ENCODE results near the gene BRSK2.

The BRSK2 gene

DNA sequence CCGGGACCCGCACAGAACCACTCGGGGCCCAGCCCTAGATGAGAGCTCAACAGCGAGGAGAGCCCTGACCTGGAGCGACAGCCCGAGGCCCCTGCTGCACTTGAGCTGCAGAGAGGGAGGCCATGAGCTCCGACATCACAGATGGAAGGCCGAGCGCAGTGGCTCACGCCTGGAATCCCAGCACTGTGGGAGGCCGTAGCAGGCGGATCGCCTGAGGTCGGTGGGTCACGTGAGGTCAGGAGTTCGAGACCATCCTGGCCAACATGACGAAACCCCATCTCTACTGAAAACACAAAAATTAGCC is 13.8 kb upstream of the BRSK2 start:
- DNase-seq (ENCODE audit: low read depth) = no peak

DNA sequence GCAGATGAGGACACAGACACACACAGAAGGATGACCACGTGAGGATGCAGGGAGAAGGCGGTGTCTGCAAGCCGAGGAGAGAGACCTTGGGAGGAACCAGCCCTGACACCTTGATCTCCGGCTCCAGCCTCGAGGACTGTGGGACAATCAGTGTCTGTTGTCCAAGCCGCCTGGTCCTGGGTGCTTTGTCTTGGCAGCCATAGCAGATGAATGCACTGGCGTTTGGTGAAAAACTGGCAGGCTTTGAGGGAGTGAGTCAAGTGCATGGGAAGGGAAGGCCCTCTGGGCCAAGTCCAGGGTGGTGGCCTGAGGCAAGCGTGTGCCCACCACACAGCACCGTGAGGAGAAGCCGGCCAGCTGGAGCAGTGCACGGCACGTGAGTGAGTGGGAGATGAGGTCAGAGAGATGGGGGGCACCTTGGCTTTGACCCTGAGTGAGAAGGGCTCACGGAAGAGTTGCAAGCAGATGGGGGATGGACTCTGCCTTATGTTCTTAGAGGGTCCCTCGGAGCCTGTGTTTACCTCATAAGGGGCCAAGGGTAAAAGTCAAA is 12.4 kb upstream of the BRSK2 start:
- DNase-seq (ENCODE audit: low read depth) = no peak

DNA sequence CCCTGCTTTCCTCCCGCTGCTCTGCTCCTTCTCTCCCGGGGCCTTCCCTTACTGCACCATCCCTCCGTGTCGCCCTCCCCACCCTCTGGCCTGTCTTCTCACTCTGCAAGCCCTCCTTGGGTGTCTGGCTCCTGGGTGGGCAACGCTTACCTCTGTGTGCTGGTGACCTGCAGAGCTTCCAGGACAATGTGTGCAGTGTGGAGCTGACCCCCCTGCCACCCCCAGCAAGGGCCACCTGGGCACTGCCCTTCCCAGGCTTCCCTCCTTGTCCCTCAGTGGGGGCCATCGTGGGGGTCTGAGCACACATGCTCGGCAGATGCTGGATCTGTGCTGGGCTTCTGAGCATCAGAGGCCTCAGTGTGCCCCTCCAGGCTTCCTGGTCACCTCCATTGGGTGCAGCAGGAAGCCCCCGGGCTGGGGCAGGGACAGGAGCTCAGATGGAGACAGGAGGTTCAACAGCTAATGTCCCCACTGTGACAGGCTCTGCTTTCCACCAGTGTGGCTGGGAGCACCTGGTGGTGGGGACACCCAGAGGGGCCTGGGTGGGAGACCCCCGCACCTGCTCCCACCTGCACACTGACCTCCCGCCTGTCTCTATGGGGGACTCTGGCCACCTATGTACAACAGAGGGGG is 7.8 kb upstream of the BRSK2 start:
- DNase-seq (ENCODE audit: low read depth) = no peak

- no peak for DNase-seq (ENCODE audit: low read depth)
These were observed 7.3 kb upstream of the BRSK2 start for GRCh38 chr11:1382429-1382828.

GRCh38 chr11:1382831-1383607 is 6.7 kb upstream of the BRSK2 start:
- no peak for DNase-seq (ENCODE audit: low read depth)

DNA sequence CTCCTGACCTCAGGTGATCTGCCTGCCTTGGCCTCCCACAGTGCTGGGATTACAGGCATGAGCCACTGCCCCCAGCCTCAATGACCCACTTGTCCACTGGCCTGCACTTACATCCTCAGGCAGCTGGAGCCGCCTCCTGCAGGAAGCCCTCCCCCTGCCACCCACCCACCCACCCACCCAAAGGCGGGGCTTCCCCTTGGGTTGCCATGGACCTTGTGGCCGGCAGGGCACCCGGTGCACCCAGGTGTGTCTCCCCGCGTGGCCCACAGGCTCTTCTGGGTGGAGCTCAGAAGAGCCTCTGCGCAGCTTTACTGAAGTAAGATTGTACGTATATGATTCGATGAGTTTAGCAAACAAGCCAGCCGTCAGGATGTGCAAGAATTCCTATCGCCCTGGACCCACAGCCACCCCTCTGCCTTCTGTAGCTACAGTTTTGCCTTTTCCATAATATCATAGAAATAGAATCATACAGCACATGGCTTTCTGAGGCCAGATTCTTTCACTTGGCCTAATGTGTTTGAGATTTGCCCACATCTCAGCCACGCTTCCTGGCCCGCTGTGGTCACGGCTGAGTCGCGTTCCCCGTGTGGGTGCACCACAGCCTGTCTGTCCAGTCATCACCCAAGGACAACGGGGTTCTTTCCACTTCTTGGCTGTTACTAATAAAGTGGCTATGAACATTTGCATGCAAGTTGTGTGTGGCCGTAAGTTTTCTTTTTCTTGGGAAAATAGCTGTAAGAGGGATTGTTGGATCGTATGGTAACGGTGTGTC is 5.3 kb upstream of the BRSK2 start:
- no peak for DNase-seq (ENCODE audit: low read depth)

DNA sequence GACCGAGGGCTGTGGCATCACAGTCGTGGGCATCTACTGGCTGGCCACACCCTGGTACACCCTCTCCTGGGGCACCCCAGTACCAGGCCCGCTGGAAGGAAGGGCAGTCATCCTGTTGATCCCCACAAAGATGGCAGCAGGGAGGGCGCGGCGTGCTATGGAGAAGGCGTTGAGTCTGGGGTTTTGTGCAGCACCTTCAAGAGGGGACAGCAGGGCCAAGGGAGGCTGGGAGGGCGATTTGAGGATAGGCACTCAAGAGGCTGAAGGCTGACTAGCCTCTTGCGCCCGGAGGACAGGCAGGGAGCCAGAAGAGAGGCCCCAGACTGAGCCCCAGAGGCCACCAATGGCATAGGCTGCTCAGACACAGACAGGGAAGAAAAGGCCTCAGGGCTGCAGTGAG is 2.2 kb upstream of the BRSK2 start:
- no peak for DNase-seq (ENCODE audit: low read depth)

DNA sequence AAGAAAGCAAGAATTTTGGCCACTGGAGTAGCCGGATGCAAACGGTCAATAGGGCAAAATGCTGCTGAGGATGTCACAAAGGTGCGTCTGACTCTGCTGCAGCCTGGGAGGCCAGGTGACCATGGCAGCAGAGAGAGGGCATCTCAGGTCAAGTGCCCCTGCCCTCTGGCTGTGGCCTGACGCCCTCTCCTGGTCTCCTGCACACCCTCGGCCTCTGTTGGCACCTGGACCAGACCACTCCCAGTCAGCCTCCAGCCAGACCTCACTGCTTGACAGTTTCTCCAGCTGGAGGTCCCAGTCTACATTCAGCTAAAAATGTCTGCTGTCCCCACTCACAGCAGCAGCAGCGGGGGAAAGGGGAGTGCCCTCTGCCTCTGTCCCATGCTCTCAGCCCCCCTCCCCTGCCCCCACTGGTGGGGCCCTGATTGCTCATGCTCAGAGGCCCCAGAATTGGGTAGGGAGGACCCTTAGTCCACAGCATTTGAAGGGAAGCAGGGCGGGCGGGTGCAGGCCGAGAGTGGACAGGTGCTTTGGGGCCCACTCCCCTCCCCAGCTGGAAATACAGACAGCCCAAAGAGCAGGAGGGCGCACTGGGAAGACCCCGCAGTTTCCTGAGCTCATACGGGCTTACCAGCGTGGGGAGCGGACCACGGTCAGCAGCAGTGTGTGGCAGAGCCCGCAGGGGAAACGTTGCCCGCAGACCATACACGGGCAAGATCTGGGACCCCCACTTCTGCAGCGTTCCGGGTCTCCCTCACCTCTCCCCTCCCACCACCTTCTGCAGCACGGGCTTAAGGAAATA is 1.6 kb upstream of the BRSK2 start:
- DNase-seq (ENCODE audit: low read depth) = no peak

GRCh38 chr11:1388763-1389102 is 1.0 kb upstream of the BRSK2 start:
- no peak for DNase-seq (ENCODE audit: low read depth)

GRCh38 chr11:1389103-1389931 is 417 bp upstream of the BRSK2 start:
- DNase-seq (ENCODE audit: low read depth) = peak; percentile 67

- no peak for DNase-seq (ENCODE audit: low read depth)
These were observed 933 bp downstream of the BRSK2 start for GRCh38 chr11:1390569-1391164.

GRCh38 chr11:1391165-1392075 is 1.7 kb downstream of the BRSK2 start:
- DNase-seq (ENCODE audit: low read depth) = no peak

GRCh38 chr11:1392111-1392510 is 2.4 kb downstream of the BRSK2 start:
- DNase-seq (ENCODE audit: low read depth) = no peak

DNA sequence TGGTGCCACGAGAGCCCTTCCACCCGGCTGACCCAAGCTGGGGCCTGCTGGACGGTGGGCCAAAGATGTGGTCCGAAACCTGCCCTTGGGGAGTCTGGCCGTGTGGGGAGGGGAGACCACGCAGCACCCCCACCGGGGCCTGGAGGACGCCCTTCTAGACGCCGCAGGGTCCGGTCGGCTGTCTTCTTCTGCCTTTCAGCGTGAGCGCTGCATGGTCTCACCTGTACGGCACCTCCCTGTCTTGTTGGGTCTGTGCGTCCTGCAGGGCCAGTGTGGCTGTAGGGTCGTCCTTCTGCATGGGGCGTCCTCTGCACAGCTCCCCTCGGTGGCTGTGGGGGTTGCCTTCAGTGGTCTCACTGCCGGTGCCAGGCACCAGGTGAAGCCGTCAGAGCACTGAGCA is 2.8 kb downstream of the BRSK2 start:
- no peak for DNase-seq (ENCODE audit: low read depth)

GRCh38 chr11:1393038-1393710 is 3.4 kb downstream of the BRSK2 start:
- no peak for DNase-seq (ENCODE audit: low read depth)

DNA sequence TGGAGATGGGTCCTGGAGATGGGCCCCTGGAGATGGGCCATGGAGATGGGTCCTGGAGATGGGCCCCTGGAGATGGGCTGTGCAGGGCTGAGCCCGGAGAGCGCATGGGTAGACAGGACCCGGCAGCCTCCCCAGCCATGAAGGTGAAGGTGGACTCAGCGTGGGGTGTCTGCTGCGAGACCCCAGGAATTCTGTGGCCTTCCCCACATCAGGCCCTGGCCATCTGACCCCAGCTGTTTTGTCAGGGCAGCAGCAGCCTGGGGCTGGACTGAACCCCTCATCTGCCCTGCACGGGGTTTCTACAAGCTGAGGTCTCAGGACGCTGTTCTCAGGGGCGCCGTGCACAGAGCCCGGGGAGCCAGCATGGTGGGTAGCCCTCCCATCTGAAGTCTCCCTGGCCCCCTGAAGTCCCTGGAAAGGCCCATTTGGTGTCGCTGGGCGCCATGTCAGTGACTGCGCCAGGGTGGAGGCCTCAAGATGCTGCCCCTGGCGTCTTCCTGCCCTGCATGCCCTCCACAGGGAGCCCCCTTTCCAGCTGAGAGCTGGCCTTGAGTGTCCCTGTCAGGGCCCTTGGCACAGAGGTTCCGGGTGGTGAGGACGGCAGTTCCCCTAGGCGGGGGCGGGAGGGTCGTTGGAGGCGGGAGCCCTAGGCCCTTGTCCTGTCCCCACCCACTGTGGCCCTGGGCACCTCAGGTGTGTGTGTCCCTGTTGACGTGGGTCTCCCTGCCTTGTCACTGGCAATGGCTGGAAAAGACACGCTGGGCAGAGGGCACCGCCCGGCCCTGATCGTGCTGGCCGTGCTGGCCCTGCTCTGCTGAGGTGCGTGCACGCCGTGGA is 5.4 kb downstream of the BRSK2 start:
- DNase-seq (ENCODE audit: low read depth) = no peak

DNA sequence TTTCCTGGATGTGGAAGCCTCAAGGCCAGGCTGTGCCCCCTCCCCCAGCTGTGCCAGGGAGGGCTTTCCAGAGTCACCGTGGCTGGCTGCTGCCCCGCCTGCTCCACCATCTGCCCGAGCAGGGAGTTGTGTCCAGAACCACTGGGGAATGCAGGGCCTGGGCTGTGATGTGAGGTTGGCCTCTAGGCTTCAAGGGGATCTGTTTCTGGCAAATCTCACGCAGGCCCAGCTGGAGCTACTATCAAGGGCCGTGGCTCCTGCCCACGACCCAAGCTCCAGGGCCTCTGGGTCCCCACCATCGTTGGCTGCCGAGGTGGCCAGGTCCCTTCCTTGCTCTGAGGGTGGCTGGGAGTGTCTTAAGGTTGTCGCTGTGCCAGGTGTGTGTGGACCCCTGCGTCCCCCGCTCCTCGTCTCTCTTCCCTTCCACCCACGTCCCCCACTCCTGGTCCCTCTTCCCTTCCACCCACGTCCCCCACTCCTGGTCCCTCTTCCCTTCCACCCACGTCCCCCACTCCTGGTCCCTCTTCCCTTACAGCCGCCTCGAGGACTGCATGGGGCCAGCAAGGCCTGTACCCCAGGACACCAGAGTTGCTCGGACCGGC is 6.1 kb downstream of the BRSK2 start:
- no peak for DNase-seq (ENCODE audit: low read depth)

GRCh38 chr11:1396375-1396841 is 6.7 kb downstream of the BRSK2 start:
- no peak for DNase-seq (ENCODE audit: low read depth)
